ENCODE results near the gene CACNA1E. TPM values are rescaled to one million over a fixed set of nuclear protein-coding genes. Genes with fewer than 3 reads are reported as not detected.

CACNA1E gene
- total RNA-seq, 4 donors from 2014 or later: 0.03 to 0.15 TPM; not detected in 2

DNA sequence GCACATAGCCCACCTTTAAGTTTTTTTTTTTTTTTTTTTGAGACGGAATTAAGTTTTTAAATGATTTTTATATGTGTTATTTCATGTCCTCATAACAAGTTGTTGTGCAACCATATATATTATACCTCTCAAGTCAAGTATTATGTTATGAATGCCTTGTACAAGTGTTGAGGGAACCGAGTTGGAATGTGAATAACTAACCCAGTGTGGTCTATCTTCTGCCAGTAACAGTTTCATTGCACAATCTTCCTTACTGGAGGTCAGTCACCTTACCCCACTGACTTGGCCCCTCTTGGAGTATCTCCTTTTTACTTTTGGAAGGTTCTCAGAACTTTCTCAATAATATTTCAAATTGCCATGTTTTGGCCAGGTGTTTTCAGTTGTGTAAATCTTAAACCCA lies 201.9 kb downstream of the CACNA1E start:
- intact Hi-C loops (cut with DNase I; ENCODE audit: low total_unique reads): no loop called here
- no peak overlapping the region for H3K4me3 ChIP-seq (ENCODE audit: low read depth, poor library complexity, severe bottlenecking)
- 67 to 72% methylated on average over 2 of the region's 2 CpGs for WGBS, 2 donors
- no peak for DNase-seq (ENCODE audit: low spot score in 2 of 2)
- TF ChIP-seq POLR2A (IDR thresholded peaks at IDR 0.05): no peak
- TF ChIP-seq, protein P1, sequence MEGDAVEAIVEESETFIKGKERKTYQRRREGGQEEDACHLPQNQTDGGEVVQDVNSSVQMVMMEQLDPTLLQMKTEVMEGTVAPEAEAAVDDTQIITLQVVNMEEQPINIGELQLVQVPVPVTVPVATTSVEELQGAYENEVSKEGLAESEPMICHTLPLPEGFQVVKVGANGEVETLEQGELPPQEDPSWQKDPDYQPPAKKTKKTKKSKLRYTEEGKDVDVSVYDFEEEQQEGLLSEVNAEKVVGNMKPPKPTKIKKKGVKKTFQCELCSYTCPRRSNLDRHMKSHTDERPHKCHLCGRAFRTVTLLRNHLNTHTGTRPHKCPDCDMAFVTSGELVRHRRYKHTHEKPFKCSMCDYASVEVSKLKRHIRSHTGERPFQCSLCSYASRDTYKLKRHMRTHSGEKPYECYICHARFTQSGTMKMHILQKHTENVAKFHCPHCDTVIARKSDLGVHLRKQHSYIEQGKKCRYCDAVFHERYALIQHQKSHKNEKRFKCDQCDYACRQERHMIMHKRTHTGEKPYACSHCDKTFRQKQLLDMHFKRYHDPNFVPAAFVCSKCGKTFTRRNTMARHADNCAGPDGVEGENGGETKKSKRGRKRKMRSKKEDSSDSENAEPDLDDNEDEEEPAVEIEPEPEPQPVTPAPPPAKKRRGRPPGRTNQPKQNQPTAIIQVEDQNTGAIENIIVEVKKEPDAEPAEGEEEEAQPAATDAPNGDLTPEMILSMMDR (IDR thresholded peaks at IDR 0.05): no peak

DNA sequence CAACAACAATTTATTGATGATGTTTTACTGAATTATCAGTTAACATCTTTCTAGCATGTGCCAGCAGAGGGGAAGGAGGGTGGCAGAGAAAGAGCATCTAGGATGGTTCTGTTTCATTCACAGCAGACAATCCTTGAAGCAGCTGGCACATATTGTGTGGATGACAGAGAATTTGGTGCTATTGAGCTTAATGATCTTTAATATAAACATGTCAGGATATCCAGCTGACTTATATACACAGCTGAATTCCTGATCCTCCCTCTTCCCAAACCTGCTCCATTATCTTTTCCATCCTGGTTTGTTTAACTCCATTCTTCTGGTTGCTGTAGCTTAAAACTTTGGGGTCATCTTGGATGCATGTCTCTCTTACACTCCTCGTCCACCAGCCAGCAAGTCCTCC lies 218.6 kb downstream of the CACNA1E start:
- WGBS, 2 donors: 69 to 93% methylated on average over 1 of the region's 1 CpG
- intact Hi-C loops (cut with DNase I; ENCODE audit: low total_unique reads): no loop called here
- TF ChIP-seq POLR2A (IDR thresholded peaks at IDR 0.05): no peak
- TF ChIP-seq, protein P1 (IDR thresholded peaks at IDR 0.05): no peak

DNA sequence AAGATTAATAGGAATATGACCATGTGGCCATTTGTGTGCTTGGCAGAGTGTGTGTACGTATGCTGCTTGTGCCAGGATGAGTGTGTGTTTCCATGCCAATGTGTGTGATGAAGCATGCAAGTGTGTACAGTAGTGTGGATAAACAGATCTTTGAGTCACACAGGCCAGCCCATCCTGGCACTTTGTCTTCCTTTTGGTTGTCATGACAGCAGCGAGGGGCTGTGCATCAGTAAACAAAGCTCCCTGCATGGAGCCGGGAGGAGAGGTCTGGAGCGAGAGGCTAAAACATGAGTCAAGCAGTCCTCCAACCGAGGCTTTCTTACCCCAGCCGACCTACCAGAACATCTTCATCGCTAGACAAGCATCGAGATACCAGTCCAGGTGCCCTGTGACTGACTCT lies 221.2 kb downstream of the CACNA1E start:
- TF ChIP-seq POLR2A (IDR thresholded peaks at IDR 0.05): no peak
- TF ChIP-seq, protein P1 (IDR thresholded peaks at IDR 0.05): no peak
- intact Hi-C loops (cut with DNase I; ENCODE audit: low total_unique reads): no loop called here
- WGBS, 2 donors: 77 to 80% methylated on average over 8 of the region's 8 CpGs
- no peak overlapping the region for H3K4me3 ChIP-seq (ENCODE audit: low read depth, poor library complexity, severe bottlenecking)
- no peak for DNase-seq (ENCODE audit: low spot score in 2 of 2)

More for the DNA sequence above, 218.6 kb downstream of the CACNA1E start:
- H3K4me3 ChIP-seq (ENCODE audit: low read depth, poor library complexity, severe bottlenecking): no peak overlapping the region
- DNase-seq (ENCODE audit: low spot score in 2 of 2): no peak

DNA sequence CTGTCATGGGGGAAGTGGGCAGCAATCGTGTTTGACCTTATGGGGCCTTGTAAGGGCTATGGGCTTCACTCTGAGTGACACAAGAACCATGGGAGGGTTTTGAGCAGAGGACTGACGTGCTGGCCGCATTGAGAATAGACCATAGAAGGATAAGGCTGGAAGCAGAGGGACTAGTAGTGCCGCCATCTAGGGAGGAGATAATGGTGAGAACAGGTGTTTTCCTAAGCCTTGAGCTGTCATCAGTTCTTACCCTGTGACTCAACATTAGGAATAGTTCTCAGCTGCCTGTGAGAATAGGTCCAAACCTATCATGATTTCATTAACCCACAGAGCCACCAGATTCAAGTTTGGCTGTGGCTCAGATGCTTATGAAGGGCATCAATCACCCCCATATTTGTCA lies 228.5 kb downstream of the CACNA1E start:
- H3K4me3 ChIP-seq (ENCODE audit: low read depth, poor library complexity, severe bottlenecking): no peak overlapping the region
- intact Hi-C loops (cut with DNase I; ENCODE audit: low total_unique reads): no loop called here
- 84 to 85% methylated on average over 4 of the region's 4 CpGs for WGBS, 2 donors
- DNase-seq (ENCODE audit: low spot score in 2 of 2): no peak
- no peak for TF ChIP-seq POLR2A (IDR thresholded peaks at IDR 0.05)
- TF ChIP-seq, protein P1 (IDR thresholded peaks at IDR 0.05): no peak

DNA sequence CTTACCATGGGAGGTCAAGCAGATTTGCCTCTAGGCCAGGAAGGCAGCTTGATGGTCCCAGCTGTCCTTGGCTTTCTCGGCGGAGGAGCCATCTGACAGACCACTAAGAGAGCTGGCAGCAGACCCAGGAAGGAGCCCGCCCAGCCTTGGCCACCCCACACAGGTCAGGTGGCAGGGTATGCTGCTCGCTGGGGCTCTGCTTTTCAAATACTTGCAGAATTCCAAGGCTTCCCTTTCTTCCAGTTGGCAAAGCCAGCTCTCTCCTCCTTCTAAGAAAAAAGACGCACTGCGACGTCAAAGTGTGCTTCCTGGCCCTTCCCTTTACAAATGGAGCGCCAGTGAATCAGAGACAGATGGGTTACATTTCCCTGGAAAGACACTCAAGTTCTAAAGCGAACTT lies 229.4 kb downstream of the CACNA1E start:
- WGBS, 2 donors: 76 to 81% methylated on average over 9 of the region's 9 CpGs
- H3K4me3 ChIP-seq (ENCODE audit: low read depth, poor library complexity, severe bottlenecking): no peak overlapping the region
- DNase-seq (ENCODE audit: low spot score in 2 of 2): no peak
- intact Hi-C loops (cut with DNase I; ENCODE audit: low total_unique reads): no loop called here
- TF ChIP-seq, protein P1 (IDR thresholded peaks at IDR 0.05): no peak
- TF ChIP-seq POLR2A (IDR thresholded peaks at IDR 0.05): no peak

DNA sequence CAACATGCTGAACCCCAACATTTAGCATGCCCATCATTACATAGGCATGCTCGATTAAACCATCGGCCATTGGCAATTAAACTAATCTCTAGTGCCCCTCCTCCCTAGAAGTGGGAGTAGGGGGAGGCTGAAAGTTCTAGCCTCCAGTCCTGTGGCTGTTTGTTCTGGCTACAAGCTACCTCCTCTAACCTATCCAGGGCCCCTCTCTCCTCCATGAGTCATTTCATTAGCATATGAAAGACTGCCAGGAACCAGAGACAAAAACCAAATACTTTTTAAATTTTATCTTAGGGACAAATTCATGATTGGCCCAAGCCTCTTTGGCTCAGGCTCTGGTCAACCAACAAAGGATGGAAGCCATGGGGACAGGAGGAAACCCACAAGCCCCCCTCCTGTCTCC lies 231.1 kb downstream of the CACNA1E start:
- no peak for DNase-seq (ENCODE audit: low spot score in 2 of 2)
- WGBS, 2 donors: 70 to 72% methylated on average over 2 of the region's 2 CpGs
- intact Hi-C loops (cut with DNase I; ENCODE audit: low total_unique reads): no loop called here
- H3K4me3 ChIP-seq (ENCODE audit: low read depth, poor library complexity, severe bottlenecking): no peak overlapping the region
- TF ChIP-seq POLR2A (IDR thresholded peaks at IDR 0.05): no peak
- TF ChIP-seq, protein P1 (IDR thresholded peaks at IDR 0.05): no peak

Measured in lower leg skin (tissue), 4 donors.